Hematopoietic multipotent progenitor cell treated with erythropoietin and hydrocortisone succinate and interleukin-3 and kit ligand, for 6 days (in vitro differentiated cells): ENCODE data around the gene MED9.

Experiments
- DNase-seq: peaks from one replicate; pipeline ENCODE4 v3.0.0-alpha.2; 2015

The MED9 gene

GRCh38 chr17:17505610-17506171 lies 28.9 kb downstream of the MED9 start:
- no peak for DNase-seq

GRCh38 chr17:17506181-17506741 lies 29.5 kb downstream of the MED9 start:
- no peak for DNase-seq

GRCh38 chr17:17506893-17507464 lies 30.2 kb downstream of the MED9 start:
- DNase-seq = no peak

- DNase-seq = no peak
Measured at GRCh38 chr17:17507465-17508011, 30.7 kb downstream of the MED9 start.

- no peak for DNase-seq
Measured at GRCh38 chr17:17508019-17508535, 31.3 kb downstream of the MED9 start.

GRCh38 chr17:17508646-17509591 lies 32.1 kb downstream of the MED9 start:
- peak; percentile 67 for DNase-seq

- peak; percentile 59 for DNase-seq
Measured at GRCh38 chr17:17509601-17510425, 33.0 kb downstream of the MED9 start.

- DNase-seq = peak; percentile 43
Measured at GRCh38 chr17:17510456-17511292, 33.9 kb downstream of the MED9 start.

GRCh38 chr17:17511293-17511741 lies 34.5 kb downstream of the MED9 start:
- peak; percentile 41 for DNase-seq

GRCh38 chr17:17511881-17512858 lies 35.4 kb downstream of the MED9 start:
- peak; percentile 84 for DNase-seq

- no peak for DNase-seq
Measured at GRCh38 chr17:17512866-17513265, 36.1 kb downstream of the MED9 start.

GRCh38 chr17:17513626-17514025 lies 36.8 kb downstream of the MED9 start:
- no peak for DNase-seq

- no peak for DNase-seq
Measured at GRCh38 chr17:17514361-17514992, 37.7 kb downstream of the MED9 start.

GRCh38 chr17:17514993-17515933 lies 38.5 kb downstream of the MED9 start:
- DNase-seq = no peak

GRCh38 chr17:17515934-17516930 lies 39.4 kb downstream of the MED9 start:
- DNase-seq = no peak

GRCh38 chr17:17516941-17517720 lies 40.3 kb downstream of the MED9 start:
- no peak for DNase-seq
